Measurements from ENCODE around the gene DNAH12. TPM values are rescaled to one million over a fixed set of nuclear protein-coding genes. Genes with fewer than 3 reads are reported as not detected.

The DNAH12 gene
- total and polyA plus RNA-seq, 10 of the 15 experiments (the other 5 are each of a cell fraction or from before 2014, with no cell fraction given) = under 0.01 to 0.35 (median 0.08) TPM

DNA sequence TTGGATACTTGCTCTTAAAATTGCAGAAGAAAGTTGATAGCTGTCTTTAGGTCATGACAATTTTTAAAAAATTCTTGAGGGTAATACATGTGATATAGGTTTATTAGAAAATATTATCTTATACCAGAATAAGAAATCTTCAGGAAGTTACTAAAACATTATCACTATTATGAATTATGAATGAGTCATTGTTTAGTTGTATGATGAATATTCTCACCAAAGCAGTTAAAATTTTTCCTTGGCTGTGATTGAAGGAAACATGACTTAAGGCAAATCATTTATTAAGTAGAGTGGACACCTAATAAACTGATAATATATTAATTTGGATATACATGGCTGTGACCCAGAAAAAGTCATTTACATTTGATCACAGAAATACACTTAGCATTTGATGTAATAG is 286.5 kb downstream of the DNAH12 start (continued):
- TF ChIP-seq, protein P1, sequence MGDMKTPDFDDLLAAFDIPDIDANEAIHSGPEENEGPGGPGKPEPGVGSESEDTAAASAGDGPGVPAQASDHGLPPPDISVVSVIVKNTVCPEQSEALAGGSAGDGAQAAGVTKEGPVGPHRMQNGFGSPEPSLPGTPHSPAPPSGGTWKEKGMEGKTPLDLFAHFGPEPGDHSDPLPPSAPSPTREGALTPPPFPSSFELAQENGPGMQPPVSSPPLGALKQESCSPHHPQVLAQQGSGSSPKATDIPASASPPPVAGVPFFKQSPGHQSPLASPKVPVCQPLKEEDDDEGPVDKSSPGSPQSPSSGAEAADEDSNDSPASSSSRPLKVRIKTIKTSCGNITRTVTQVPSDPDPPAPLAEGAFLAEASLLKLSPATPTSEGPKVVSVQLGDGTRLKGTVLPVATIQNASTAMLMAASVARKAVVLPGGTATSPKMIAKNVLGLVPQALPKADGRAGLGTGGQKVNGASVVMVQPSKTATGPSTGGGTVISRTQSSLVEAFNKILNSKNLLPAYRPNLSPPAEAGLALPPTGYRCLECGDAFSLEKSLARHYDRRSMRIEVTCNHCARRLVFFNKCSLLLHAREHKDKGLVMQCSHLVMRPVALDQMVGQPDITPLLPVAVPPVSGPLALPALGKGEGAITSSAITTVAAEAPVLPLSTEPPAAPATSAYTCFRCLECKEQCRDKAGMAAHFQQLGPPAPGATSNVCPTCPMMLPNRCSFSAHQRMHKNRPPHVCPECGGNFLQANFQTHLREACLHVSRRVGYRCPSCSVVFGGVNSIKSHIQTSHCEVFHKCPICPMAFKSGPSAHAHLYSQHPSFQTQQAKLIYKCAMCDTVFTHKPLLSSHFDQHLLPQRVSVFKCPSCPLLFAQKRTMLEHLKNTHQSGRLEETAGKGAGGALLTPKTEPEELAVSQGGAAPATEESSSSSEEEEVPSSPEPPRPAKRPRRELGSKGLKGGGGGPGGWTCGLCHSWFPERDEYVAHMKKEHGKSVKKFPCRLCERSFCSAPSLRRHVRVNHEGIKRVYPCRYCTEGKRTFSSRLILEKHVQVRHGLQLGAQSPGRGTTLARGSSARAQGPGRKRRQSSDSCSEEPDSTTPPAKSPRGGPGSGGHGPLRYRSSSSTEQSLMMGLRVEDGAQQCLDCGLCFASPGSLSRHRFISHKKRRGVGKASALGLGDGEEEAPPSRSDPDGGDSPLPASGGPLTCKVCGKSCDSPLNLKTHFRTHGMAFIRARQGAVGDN (IDR thresholded peaks at IDR 0.05) = no peak
- TF ChIP-seq IKZF2 (IDR thresholded peaks at IDR 0.05) (no peak), ZSCAN29 (IDR thresholded peaks at IDR 0.05) (no peak), RAD21 (IDR thresholded peaks at IDR 0.05; ENCODE audit: insufficient read depth, low read depth, low read length) (no peak), CREM (IDR thresholded peaks at IDR 0.05; ENCODE audit: low read depth) (no peak)

DNA sequence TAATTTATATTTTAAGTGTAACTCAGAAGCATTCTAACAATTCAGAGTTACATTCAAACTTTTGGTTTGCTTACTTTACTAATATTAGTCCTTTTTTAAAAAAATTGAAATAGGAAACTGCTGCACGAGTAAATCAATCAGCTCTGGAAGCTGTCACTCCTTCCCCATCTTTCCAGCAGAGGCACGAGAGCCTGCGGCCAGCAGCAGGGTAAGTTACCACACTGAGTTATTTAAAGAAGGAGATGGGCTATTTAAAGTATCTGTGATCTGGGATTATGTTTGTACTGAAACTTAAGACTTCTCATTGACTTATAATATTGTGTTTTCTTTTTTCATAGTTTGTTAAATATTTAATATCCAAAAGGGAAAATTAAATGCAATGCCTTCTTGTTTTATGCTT is 287.3 kb downstream of the DNAH12 start:
- RAD21 ChIA-PET (ENCODE audit: unreplicated experiment) = no interaction called here

More for the DNA sequence above, 287.3 kb downstream of the DNAH12 start:
- H3K4me2 ChIP-seq (ENCODE audit: control insufficient read depth, insufficient read depth) = no peak overlapping the region
- DNase-seq (ENCODE audit: low read depth, low spot score) (no peak), ATAC-seq (no peak), FAIRE-seq (no peak)
- H3K4me3 ChIP-seq = no peak overlapping the region
- WGBS (ENCODE audit: insufficient coverage, insufficient replicate concordance, low lambda C conversion rate, missing lambda C conversion rate) = 97% methylated on average over 3 of the region's 3 CpGs
- H3K79me2 ChIP-seq (ENCODE audit: control insufficient read depth, insufficient read depth, low read length) = no peaks in the 10 kb centered on the region
- no peaks in the 10 kb centered on the region for H3K4me1 ChIP-seq (ENCODE audit: control insufficient read depth, insufficient read depth, low read length)
- POLR2A ChIA-PET = no interaction called here
- intact Hi-C loops (cut with micrococcal nuclease; ENCODE audit: unreplicated experiment) (no loop called here), in situ Hi-C loops (cut with MboI) (no loop called here)
- no peaks in the 10 kb centered on the region for H3K27me3 ChIP-seq (replicated peaks in 1 of 2; ENCODE audit: control insufficient read depth in 2 of 2, insufficient read depth in 2 of 2, low read length in 1 of 2)
- H3K9ac ChIP-seq (ENCODE audit: control insufficient read depth, insufficient read depth, low read length) = no peak overlapping the region
- TF ChIP-seq IKZF1 (conservative IDR thresholded peaks at IDR 0.05) (no peak), CBX5 (IDR thresholded peaks at IDR 0.05; ENCODE audit: low read depth) (no peak), TARDBP (IDR thresholded peaks at IDR 0.05; ENCODE audit: borderline replicate concordance) (no peak)
- H3K9me3 ChIP-seq (replicated peaks; ENCODE audit: control insufficient read depth, insufficient read depth, low read length) = no peaks in the 10 kb centered on the region
- no peak overlapping the region for H3K27ac ChIP-seq (ENCODE audit: control insufficient read depth, insufficient read depth)
- H3K36me3 ChIP-seq (ENCODE audit: control insufficient read depth in 2 of 2, insufficient read depth in 2 of 2, low read length in 1 of 2) = peaks cover 6 to 21% of the 10 kb centered on the region in 2 experiments
- H2AFZ ChIP-seq (ENCODE audit: control insufficient read depth, low read depth, low read length) = no peak overlapping the region
- BruUV-seq (replicated peaks) = no TSS peak
- SMC1A ChIA-PET (ENCODE audit: uncharacterized antibody, unreplicated experiment) = interaction anchor here (1.6 kb wide), 1 partner anchor 15 kb away, joined by 3 read pairs; no protein-coding TSS in a partner anchor
- H4K20me1 ChIP-seq (ENCODE audit: control insufficient read depth, insufficient read depth) = no peaks in the 10 kb centered on the region
- CTCF ChIA-PET = interaction anchor here (1.6 kb wide), 1 partner anchor 10 kb away, joined by 3 read pairs; no protein-coding TSS in a partner anchor
